ENCODE measurements around the gene DCAKD.

- TF ChIP-seq GATA2 (IDR thresholded peaks at IDR 0.05; ENCODE audit: low read depth, low read length) (no peak), GATA3 (IDR thresholded peaks at IDR 0.05; ENCODE audit: low read depth, low read length) (no peak)
Observed at GRCh38 chr17:45040459-45040858, 11.0 kb downstream of the DCAKD start.
